GM10847 (cell line): ENCODE data around the gene PRDM15.

Experiments
- POLR2A ChIP-seq: IDR thresholded peaks from 2 replicates; pipeline ENCODE4 v1.6.1; 2011; ENCODE audit not compliant: insufficient read length; ENCODE audit errors: extremely low read depth

Gene PRDM15

DNA sequence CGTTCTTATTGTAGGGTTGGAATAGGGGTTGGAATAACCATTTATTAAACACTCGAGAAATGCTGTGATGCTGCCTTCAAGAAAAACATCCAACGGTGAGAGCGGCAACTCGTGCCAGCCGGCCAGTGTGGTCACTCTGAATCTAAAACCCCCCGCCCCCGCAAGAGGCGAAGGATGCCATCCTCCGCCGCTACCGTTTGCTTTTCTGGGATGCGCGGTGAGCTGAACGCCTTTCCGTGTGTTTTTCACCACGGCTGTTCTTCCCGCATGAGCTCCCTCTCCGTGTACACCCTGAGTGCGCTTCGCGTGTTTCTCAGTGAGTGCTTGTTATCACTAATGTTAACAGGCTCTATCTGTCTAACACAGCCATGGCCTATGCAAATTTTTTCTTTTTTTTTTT, 70.3 kb downstream of the PRDM15 start:
- TF ChIP-seq POLR2A, result no peak

DNA sequence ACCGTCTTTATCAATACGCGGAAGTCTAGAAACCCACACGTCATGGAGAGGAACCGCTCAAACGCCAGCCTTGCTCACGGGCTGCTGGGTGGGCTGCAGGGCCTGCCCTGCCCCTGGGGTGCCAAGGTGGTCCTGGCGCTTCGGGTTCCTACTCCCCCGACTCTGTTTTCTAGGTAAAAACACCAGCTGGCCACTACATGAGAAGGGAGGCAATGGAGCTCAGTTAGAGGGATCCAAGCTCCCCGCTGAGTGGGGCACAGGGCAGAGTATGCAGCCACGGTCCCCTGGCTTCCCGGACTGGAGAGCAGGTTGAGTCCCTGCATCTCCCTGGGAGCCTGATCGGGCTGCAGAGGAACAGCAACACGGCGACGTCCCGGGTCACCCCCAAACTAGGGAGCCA, 71.0 kb downstream of the PRDM15 start:
- no peak for TF ChIP-seq POLR2A

DNA sequence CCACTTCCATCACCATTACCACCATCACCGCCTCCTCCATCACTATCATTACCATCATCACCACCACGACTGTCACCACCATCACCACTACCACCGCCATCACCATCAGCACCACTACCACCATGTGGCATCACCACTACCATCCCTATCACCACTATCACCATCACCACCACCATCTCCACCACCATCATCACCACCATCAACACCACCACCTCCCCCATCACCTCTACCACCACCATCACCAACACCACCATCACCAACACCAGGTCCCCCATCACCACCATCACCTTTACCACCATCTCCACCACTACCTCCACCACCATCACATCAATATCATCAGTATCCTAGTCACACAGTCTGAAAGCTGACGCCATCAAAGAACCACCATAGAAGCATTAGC, 72.4 kb downstream of the PRDM15 start:
- TF ChIP-seq POLR2A, result no peak

DNA sequence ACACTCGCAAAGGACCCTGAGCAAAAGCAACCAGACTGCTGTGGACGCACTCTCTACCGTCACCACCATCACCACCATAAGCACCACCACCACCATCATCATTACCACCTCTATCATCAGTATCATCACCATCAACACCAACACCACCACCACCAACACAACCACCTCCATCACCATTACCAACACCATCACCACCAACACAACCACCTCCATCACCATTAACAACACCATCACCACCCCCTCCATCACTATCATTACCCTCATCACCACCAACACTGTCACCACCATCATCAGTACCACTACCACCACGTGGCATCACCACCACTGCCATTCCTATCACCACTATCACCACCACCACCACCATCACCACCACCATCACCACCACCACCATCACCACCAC, 73.5 kb downstream of the PRDM15 start:
- TF ChIP-seq POLR2A, result no peak

DNA sequence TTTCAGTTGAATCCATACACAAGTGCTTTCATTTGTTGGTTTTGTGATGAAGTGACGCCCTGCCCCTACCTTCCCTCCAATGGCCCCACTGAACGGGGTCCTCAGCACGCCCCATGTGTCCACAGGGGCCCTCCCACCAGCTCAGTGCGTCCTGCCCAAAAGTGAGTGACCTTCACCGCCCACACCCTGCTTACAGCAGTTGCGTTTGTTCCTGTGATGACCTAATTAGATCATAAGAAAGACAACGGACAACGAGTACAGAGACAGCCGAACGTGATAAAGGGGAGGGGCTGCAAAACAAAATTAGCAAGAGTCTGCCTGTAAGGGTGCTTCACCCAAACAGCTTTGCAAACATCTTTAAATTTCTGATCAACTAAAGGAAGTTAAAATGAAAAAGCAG, 74.1 kb downstream of the PRDM15 start:
- no peak for TF ChIP-seq POLR2A

DNA sequence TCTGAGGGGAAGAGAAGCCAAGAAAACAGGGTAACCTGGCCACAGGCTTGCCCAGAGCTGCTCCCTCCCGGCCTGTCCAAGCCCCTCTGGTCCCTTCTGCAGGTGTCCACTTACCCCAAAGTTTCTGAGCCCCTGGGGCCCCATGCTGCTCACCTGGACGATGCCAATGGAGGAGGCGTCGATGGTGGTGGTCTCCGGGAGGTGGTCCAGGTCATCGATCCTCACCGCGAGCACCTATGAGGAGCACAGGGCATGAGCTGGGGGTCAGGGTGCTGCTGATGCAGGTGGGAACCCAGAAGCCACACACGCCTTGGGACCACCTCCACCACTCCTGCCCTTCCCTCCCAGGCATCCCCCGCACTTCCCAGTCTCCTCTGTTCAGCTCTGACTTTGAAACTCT, 74.8 kb downstream of the PRDM15 start:
- TF ChIP-seq POLR2A, result no peak

DNA sequence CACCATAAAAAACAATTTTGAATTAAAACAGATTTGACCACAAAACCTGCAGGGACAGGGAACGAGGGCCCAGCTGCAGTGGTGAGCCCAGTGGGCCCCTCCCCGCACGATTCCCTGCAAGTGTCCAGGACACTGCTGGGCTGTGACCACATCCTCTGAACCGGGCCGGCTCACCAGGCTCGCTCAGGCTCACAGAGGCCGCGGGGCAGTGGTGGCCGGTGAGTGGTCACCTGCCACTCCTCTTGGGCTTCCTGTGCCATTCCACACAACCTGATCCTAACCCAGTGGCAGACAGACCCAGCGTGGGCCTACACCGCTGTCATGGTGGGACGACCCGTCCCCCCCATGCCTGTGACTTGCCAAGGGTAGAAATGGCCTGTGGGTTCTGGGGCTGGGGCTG, 75.8 kb downstream of the PRDM15 start:
- TF ChIP-seq POLR2A, result no peak

DNA sequence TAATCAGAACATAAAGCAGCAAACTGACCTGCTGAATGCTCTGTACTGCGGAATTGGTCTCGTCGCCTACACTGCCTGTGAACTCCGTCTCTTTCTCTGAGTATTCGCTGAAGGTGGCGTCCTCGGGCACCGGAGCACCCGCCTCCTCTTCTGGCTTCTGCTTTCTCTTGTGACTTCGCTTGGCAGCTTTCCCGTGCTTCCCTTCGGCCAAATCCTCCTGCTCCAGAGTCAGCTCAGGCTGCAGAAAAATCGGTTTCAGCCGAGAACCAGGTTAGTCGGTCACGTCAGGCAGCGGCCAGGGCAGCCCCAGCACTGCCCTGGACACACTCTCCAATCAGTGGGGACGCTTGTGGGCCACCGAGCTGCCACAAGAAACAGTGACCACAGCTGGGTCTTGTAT, 76.5 kb downstream of the PRDM15 start:
- no peak for TF ChIP-seq POLR2A

DNA sequence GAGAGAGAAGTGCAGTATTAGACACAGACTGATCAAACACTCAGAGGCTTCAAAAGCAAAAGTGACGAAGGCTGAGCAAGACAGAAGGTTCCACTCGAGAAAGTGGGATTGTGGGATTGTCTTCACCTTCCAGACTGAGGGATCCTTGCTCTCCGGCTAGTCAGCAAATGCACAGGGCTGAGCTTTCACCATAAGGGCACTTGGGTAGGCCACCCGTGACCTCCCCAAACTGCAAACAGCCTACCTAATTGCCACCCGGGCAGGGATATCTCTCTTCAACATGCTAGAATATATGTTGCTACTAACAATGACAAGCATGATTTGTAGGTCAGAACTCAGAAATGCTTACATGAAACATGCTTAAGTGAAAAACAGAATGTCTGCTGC, 77.0 kb downstream of the PRDM15 start:
- no peak for TF ChIP-seq POLR2A

DNA sequence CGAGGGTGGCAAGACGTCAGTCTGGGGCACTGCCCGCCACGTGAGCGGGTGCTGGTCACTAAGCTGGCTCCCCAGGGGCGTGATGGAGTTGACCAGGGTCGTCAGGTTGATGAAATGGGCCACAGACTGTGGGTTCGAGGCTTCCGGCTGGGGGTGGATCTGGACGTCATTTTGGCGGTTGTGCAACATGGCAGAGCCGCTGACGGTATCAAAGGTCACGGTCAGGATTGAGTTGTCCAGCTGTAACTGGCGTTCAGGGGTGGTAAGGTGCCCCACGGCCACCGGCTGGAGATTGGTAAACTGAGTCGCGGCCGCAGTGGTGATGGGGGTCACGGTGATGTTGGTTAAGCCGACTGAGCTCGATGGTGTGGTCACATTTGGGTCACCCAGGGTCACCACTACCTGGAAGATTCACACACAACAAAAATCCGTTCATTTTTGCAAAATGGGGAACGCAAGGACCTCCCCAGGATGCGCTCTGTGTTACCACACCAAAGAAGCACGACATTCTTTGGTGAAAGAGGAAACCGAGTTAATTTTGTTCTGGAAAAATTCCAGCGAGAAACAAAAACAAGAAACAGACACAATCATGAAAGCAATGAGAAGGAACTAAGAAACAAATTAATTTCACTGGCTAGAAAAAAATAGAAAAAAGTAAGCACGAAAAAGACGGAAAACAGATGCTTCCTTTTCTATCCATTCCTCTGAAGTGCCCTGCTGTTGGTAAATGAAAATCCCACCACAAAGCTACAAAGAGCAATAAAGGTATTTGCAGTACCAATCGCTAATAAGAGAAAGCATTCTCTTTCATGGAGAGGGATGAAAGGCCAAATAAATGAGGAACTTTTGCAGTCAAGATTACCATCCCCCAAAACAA, 77.6 kb downstream of the PRDM15 start:
- no peak for TF ChIP-seq POLR2A

DNA sequence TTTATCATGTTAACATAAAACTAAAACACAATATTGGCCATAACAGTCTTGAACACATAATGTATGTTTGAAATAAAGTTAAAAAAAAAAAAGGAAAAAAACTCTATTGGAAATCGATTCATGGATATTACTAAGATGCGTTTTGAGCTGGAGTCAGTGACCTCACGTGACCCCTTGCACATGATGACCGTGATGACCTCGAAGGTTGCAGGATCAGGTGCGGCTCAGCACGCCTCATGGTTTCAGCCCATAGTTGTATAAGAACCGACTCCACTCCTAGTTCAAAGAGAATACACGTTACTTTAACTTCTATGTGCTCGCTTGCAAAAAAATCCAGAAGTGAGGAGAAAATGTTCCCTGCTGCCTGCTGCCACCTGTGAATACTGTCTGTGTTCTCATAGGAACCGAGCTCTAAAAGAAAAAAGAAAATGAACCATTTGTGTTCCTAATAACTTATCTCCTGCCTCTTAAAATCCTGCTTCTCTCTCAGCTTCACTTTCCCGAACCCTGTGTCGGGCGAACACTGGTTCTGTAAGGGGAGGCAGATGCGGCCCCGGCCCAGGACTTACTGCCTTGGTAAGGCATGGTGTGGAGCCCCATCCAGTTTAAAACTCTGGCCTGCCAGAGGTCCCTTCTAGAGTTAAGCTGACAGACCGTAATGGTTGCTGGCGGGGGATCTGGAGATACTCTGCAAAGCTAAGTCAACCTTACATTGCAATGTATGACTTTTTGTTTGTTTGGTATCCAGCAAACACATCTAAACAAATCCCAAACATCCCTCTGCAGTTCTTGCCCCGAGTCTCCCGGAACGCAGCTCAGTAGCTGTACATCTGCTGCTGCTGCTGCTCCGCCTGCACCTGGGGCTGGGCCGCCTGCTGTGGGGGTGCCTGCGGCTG, 78.5 kb downstream of the PRDM15 start:
- no peak for TF ChIP-seq POLR2A

DNA sequence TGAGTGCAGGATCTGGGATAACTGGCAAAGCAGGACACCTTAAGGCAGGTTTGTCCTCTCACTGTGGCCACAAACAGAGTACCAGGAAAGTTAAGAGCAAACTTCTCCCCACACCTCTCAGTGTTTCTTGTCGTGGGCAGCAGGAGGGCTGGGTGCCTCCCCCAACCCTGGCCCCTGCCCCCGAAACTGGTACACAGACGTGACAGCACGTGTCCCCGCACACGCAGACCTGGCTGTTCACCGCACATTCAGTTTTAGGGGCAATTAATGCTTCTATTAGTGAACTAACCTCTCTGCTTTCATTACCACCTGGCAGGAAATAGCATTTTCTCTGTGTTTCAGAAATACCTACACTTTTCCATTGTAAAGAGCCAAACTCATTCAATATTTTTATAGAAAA, 79.4 kb downstream of the PRDM15 start:
- no peak for TF ChIP-seq POLR2A

DNA sequence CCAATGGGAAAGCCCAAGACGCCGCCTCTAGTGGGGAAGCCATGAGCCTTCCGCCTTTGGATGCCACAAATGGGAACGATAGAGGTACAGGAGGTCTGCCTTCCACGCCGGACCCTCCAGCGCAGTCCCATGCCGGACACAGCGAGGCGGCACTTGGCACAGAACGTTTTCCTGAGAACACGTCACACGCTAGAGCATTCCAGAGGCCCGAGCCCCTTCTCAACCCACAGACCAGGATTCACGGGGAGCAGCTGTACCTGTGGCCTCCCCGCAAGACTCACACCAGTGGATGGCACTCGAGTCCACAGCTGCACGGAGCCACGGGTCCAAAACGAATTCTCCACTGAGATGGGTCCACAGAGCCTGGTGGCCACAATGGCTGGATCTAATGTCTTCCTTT, 80.8 kb downstream of the PRDM15 start:
- no peak for TF ChIP-seq POLR2A

DNA sequence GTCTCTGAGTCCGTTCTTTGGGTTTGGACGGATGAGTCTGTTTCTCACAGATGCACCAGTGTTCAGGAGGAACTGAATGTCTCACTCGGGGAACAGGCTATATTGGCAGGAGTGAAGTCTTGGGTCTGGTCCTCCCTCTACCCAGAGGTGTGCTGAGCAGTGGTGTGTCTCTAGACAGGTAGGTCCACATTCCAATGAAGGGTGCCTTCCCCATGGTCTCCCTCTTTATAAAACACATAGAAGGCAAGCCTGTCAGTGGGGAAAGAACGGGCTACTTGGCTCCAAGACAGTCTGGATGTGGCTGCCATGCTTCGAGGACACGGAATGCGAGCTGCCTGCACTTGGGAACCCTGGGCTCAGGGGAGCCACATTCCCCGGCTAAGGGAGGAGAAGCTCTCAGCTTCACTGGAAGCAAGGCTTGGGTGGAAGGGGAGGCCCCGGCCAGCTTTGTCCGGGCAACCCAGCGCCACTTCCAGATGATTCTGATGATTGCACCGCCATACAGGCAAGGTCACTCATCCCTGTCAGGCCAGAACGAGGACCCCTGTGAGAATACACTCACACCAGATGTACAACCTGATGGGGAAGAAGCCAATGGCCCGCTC, 82.6 kb downstream of the PRDM15 start:
- TF ChIP-seq POLR2A, result no peak

DNA sequence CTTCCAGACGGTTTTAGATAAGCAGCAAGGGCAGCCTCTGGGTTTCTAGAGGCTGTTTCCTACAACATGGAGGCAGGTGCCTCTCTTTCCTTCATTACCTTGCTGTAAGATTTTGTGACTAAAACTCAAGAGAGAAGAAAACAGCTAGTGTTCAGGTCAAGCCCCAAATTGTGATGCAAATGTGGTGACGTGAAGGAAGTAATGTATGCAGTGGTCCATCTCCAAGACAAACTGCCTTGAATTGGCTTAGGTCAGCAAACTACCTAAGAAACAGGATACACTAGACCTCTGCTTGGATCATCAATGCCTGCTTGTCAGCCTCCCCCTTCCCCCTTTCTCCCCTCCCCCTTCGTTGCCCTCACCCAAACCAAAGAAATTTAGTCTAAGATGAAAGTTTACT, 83.4 kb downstream of the PRDM15 start:
- no peak for TF ChIP-seq POLR2A

DNA sequence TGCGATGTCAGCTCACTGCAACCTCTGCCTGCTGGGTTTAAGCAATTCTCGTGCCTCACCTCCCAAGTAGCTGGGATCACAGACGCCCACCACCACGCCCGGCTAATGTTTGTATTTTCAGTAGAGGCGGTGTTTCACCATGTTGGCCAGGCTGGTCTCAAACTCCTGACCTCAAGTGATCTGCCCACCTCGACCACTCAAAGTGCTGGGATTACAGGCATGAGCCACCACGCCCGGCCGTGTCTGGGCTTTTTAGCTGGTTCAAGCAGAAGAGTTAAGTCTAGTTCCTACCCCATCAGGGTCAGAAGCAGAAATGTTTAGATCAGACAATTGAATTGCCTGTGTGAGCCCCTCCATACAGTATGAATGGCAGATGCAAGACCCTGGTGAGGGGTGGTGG, 84.5 kb downstream of the PRDM15 start:
- TF ChIP-seq POLR2A, result no peak
